ENCODE measurements around the gene AMBRA1.

- TF ChIP-seq ZNF565 (CRISPR knock-in tag; conservative IDR thresholded peaks at IDR 0.05; ENCODE audit: low read depth) (no peak), ZFP3 (CRISPR knock-in tag; IDR thresholded peaks at IDR 0.05) (no peak), BACH2 (CRISPR knock-in tag; IDR thresholded peaks at IDR 0.05; ENCODE audit: borderline replicate concordance) (no peak), POU6F1 (CRISPR knock-in tag; IDR thresholded peaks at IDR 0.05; ENCODE audit: borderline replicate concordance, low read depth) (no peak), RARB (CRISPR knock-in tag; IDR thresholded peaks at IDR 0.05) (no peak), ZFP30 (CRISPR knock-in tag; IDR thresholded peaks at IDR 0.05) (no peak), CSDC2 (CRISPR knock-in tag; IDR thresholded peaks at IDR 0.05) (no peak), SNAI2 (CRISPR knock-in tag; IDR thresholded peaks at IDR 0.05) (no peak), PATZ1 (CRISPR knock-in tag; IDR thresholded peaks at IDR 0.05; ENCODE audit: borderline replicate concordance) (no peak), ZNF8 (CRISPR knock-in tag; IDR thresholded peaks at IDR 0.05) (no peak), ESRRG (CRISPR knock-in tag; IDR thresholded peaks at IDR 0.05) (no peak), ISL1 (CRISPR knock-in tag; IDR thresholded peaks at IDR 0.05) (no peak), CREB5 (CRISPR knock-in tag; IDR thresholded peaks at IDR 0.05; ENCODE audit: low read depth) (no peak)
Measured at GRCh38 chr11:46643531-46643930, 49.7 kb upstream of the AMBRA1 start.

Measured in SK-N-SH treated with all-trans-retinoic acid at 6 μM for 48 hours (cell line).